ENCODE results near the gene YBX3. TPM values are rescaled to one million over a fixed set of nuclear protein-coding genes. Genes with fewer than 3 reads are reported as not detected.

Gene YBX3
- total RNA-seq, 2 donors from 2014 or later: 612 to 1,061 TPM

GRCh38 chr12:10732066-10732465 is 8.9 kb upstream of the YBX3 start:
- no peaks in the 10 kb centered on the region for H3K36me3 ChIP-seq
- no peaks in the 10 kb centered on the region for H3K4me1 ChIP-seq
- H3K27ac ChIP-seq: no peak overlapping the region
- no peak for DNase-seq (ENCODE audit: low spot score)
- H3K27me3 ChIP-seq: no peaks in the 10 kb centered on the region
- no peaks in the 10 kb centered on the region for H3K9me3 ChIP-seq
- no peak overlapping the region for H3K4me3 ChIP-seq
- no peak for TF ChIP-seq CTCF (IDR thresholded peaks at IDR 0.05)

GRCh38 chr12:10730559-10730958 is 7.4 kb upstream of the YBX3 start:
- Histone ChIP-seq H3K27ac (no peak overlapping the region), H3K4me3 (no peak overlapping the region), H3K36me3 (no peaks in the 10 kb centered on the region), H3K4me1 (no peaks in the 10 kb centered on the region), H3K27me3 (no peaks in the 10 kb centered on the region), H3K9me3 (no peaks in the 10 kb centered on the region)
- no peak for TF ChIP-seq CTCF (IDR thresholded peaks at IDR 0.05)
- no peak for DNase-seq (ENCODE audit: low spot score)

- Histone ChIP-seq H3K4me1 (peaks cover 0 to 8% of the 10 kb centered on the region in 2 donors), H3K36me3 (no peaks in the 10 kb centered on the region), H3K27me3 (no peaks in the 10 kb centered on the region), H3K4me3 (no peak overlapping the region), H3K9me3 (no peaks in the 10 kb centered on the region), H3K27ac (no peak overlapping the region)
- no peak for DNase-seq (ENCODE audit: low spot score)
- TF ChIP-seq CTCF (IDR thresholded peaks at IDR 0.05): no peak
Observed at GRCh38 chr12:10728091-10728490, 5.0 kb upstream of the YBX3 start.

- H3K9me3 ChIP-seq: no peaks in the 10 kb centered on the region
- peaks cover 0 to 8% of the 10 kb centered on the region in 2 donors for H3K4me1 ChIP-seq
- no peak overlapping the region for H3K27ac ChIP-seq
- H3K36me3 ChIP-seq: no peaks in the 10 kb centered on the region
- DNase-seq (ENCODE audit: low spot score): no peak
- TF ChIP-seq CTCF (IDR thresholded peaks at IDR 0.05): no peak
- no peak overlapping the region for H3K4me3 ChIP-seq
- no peaks in the 10 kb centered on the region for H3K27me3 ChIP-seq
Observed at GRCh38 chr12:10726945-10727344, 3.8 kb upstream of the YBX3 start.

- H3K4me1 ChIP-seq: peaks cover 0 to 24% of the 10 kb centered on the region in 2 donors
- no peaks in the 10 kb centered on the region for H3K27me3 ChIP-seq
- H3K36me3 ChIP-seq: no peaks in the 10 kb centered on the region
- TF ChIP-seq CTCF (IDR thresholded peaks at IDR 0.05): no peak
- H3K9me3 ChIP-seq: no peaks in the 10 kb centered on the region
- no peak for DNase-seq (ENCODE audit: low spot score)
- H3K4me3 ChIP-seq: no peak overlapping the region
- H3K27ac ChIP-seq: no peak overlapping the region
Observed at GRCh38 chr12:10725003-10725402, 1.9 kb upstream of the YBX3 start.

- no peaks in the 10 kb centered on the region for H3K27me3 ChIP-seq
- peak in 1 of 2 donors; percentile 37 for TF ChIP-seq CTCF (IDR thresholded peaks at IDR 0.05)
- H3K36me3 ChIP-seq: no peaks in the 10 kb centered on the region
- no peaks in the 10 kb centered on the region for H3K9me3 ChIP-seq
- peaks cover 0 to 49% of the 10 kb centered on the region in 2 donors for H3K4me1 ChIP-seq
- H3K27ac ChIP-seq: peak overlapping the region; percentile 98 to 99
- peak overlapping the region; percentile 63 to 95 for H3K4me3 ChIP-seq
- peak; percentile 63 for DNase-seq (ENCODE audit: low spot score)
Observed at GRCh38 chr12:10722502-10722904, 620 bp downstream of the YBX3 start.
